ENCODE data around the gene BBS9. TPM values are rescaled to one million over a fixed set of nuclear protein-coding genes. Genes with fewer than 3 reads are reported as not detected.

BBS9 gene
- total RNA-seq, 1 donor from 2014 or later = 31.2 TPM

DNA sequence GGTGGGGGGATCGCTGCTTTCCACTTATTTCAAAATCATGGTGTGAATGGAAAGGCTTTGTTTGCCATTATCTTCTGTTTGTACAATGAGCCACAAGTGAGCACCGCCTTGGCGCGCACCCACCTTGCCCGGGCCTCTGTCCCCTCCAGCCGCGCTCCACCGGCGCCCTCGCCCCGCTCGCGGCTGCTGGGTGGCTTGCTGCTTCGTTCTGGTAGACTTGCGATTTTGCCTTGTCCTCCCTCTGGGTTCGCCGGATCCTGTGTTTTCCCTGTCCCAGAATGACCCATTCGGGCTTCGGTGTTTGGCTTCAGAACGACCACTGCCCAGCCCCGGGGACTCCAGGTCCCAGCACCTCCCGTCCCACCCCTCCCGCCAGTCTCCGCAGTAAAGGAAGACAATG, 503.0 kb downstream of the BBS9 start:
- no peaks in the 10 kb centered on the region for H3K36me3 ChIP-seq
- no peaks in the 10 kb centered on the region for H3K27me3 ChIP-seq
- no peaks in the 10 kb centered on the region for H3K9me3 ChIP-seq
- no peaks in the 10 kb centered on the region for H3K4me1 ChIP-seq
- intact Hi-C loops (cut with DNase I) = loop anchor here (10.0 kb wide), 1 partner anchor 1588 kb away; no protein-coding TSS in a partner anchor
- H3K4me3 ChIP-seq = no peak overlapping the region
- no peak for DNase-seq (ENCODE audit: extremely low spot score in 2 of 2)
- no peak overlapping the region for H3K27ac ChIP-seq
- TF ChIP-seq, protein P1, sequence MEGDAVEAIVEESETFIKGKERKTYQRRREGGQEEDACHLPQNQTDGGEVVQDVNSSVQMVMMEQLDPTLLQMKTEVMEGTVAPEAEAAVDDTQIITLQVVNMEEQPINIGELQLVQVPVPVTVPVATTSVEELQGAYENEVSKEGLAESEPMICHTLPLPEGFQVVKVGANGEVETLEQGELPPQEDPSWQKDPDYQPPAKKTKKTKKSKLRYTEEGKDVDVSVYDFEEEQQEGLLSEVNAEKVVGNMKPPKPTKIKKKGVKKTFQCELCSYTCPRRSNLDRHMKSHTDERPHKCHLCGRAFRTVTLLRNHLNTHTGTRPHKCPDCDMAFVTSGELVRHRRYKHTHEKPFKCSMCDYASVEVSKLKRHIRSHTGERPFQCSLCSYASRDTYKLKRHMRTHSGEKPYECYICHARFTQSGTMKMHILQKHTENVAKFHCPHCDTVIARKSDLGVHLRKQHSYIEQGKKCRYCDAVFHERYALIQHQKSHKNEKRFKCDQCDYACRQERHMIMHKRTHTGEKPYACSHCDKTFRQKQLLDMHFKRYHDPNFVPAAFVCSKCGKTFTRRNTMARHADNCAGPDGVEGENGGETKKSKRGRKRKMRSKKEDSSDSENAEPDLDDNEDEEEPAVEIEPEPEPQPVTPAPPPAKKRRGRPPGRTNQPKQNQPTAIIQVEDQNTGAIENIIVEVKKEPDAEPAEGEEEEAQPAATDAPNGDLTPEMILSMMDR (IDR thresholded peaks at IDR 0.05) = no peak
- TF ChIP-seq POLR2AphosphoS5 (IDR thresholded peaks at IDR 0.05; ENCODE audit: insufficient read depth in 1 of 2, low read depth in 1 of 2) (no peak), POLR2A (IDR thresholded peaks at IDR 0.05) (no peak)

DNA sequence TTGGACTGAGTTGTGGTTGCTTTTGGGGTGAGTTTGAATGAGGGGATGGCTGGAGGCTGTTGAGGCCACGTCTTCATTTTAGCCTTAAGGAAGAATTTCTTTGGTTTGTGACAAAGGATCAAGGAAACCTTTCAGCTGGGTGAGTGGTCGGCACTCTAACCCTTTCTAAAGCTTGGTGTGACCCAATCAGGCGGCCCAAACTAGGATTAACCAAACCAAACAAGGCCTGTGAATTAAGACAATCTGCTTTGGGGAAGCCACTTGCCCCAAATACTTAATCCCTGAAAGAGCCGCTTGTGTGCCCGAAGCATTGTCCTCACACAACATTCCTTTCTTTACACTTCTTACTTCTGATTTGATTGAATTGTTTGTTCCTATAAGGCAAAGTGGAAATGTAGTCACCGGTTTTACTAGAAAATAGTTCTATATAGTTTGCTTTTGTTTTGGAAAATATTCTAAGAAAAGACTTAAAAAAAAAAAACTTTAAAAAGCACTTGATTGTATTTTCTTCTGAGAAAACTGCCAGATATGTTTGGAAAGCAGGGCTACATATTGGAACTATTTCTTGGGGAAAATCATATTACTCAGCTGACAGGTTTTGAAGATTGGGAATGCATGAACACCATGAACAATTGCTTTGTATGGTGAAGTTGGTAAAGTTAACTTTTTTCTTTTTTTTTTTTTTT, 503.6 kb downstream of the BBS9 start:
- Histone ChIP-seq H3K36me3 (no peaks in the 10 kb centered on the region), H3K27ac (no peak overlapping the region), H3K4me3 (no peak overlapping the region), H3K9me3 (no peaks in the 10 kb centered on the region), H3K4me1 (no peaks in the 10 kb centered on the region), H3K27me3 (no peaks in the 10 kb centered on the region)
- TF ChIP-seq POLR2A (IDR thresholded peaks at IDR 0.05) (no peak), POLR2AphosphoS5 (IDR thresholded peaks at IDR 0.05; ENCODE audit: insufficient read depth in 1 of 2, low read depth in 1 of 2) (no peak)
- TF ChIP-seq, protein P1 (IDR thresholded peaks at IDR 0.05) = no peak
- intact Hi-C loops (cut with DNase I) = loop anchor here (10.0 kb wide), 1 partner anchor 1588 kb away; no protein-coding TSS in a partner anchor
- DNase-seq (ENCODE audit: extremely low spot score in 2 of 2) = no peak

DNA sequence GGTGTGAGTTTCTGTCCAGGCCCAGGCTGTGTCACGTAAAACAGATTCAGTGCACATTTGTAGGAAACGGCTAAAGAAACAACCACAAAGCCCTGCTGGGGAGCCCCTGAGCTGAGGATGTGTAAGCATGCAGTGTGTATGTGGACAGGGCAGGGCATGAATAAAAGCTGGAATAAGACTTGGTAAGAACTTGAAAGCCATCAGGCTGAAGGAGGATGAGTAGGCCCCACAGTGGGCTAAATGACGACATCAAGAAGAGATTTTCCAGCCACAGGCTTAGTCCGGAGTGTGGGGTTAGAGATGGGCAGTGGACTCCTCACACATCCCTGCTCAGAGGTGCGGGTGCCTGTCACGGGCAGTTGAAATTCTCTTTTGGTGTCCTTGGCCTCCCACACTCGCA, 505.2 kb downstream of the BBS9 start:
- H3K4me3 ChIP-seq = no peak overlapping the region

DNA sequence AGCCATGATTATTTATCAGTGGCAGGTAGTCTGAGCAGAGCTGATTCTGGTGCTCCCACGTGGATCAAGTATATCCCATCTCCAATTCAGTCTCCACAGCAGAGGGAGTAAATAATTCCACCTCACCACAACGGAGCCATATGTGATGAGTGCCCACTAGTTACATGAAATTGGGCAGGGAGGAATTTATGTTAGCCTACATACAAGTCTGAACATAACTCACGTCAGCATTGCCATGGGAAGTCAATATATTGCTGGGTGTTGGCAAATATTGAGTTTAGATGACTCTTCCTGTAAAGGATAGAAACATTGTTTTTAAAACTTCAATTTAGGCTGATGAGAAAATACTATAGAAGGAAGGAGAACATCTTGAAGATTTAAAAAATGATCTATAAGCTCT, 507.0 kb downstream of the BBS9 start:
- no peak for TF ChIP-seq POLR2AphosphoS5 (IDR thresholded peaks at IDR 0.05; ENCODE audit: insufficient read depth in 1 of 2, low read depth in 1 of 2)
- no peak for TF ChIP-seq POLR2A (IDR thresholded peaks at IDR 0.05)
- TF ChIP-seq, protein P1 (IDR thresholded peaks at IDR 0.05) = no peak
- no peaks in the 10 kb centered on the region for H3K4me1 ChIP-seq
- H3K4me3 ChIP-seq = no peak overlapping the region
- H3K27ac ChIP-seq = no peak overlapping the region
- intact Hi-C loops (cut with DNase I) = loop anchor here (10.0 kb wide), 1 partner anchor 1592 kb away; no protein-coding TSS in a partner anchor
- H3K27me3 ChIP-seq = no peaks in the 10 kb centered on the region
- H3K36me3 ChIP-seq = peaks cover 0 to 6% of the 10 kb centered on the region in 2 donors
- no peaks in the 10 kb centered on the region for H3K9me3 ChIP-seq
- DNase-seq (ENCODE audit: extremely low spot score in 2 of 2) = no peak

More for the DNA sequence above, 505.2 kb downstream of the BBS9 start:
- no peaks in the 10 kb centered on the region for H3K36me3 ChIP-seq
- intact Hi-C loops (cut with DNase I) = loop anchor here (10.0 kb wide), 1 partner anchor 1590 kb away; no protein-coding TSS in a partner anchor
- no peaks in the 10 kb centered on the region for H3K27me3 ChIP-seq
- DNase-seq (ENCODE audit: extremely low spot score in 2 of 2) = no peak
- H3K9me3 ChIP-seq = no peaks in the 10 kb centered on the region
- no peaks in the 10 kb centered on the region for H3K4me1 ChIP-seq
- no peak overlapping the region for H3K27ac ChIP-seq
- TF ChIP-seq, protein P1 (IDR thresholded peaks at IDR 0.05) = no peak
- TF ChIP-seq POLR2A (IDR thresholded peaks at IDR 0.05) = no peak
- no peak for TF ChIP-seq POLR2AphosphoS5 (IDR thresholded peaks at IDR 0.05; ENCODE audit: insufficient read depth in 1 of 2, low read depth in 1 of 2)
